BLaER1 (cell line): ENCODE measurements around the gene KCNH3.
A peak's percentile ranks its signal among the peaks of the same experiment; 100 is the strongest.
"Not testable (repeated sequence)": the region's sequence is repeated elsewhere in the genome, so short reads cannot be mapped to it uniquely, and the experiment has no call there.

Experiments used
- H3K27ac ChIP-seq: shearing (Covaris generic); formaldehyde crosslinking; 2 replicates; pipeline ENCODE4 v1.8.1; 2022
- H3K27me3 ChIP-seq: shearing (Covaris generic); formaldehyde crosslinking; 2 replicates; pipeline ENCODE4 v1.8.1; 2022
- H3K36me3 ChIP-seq: shearing (Covaris generic); formaldehyde crosslinking; 2 replicates; pipeline ENCODE4 v1.8.1; 2022
- H3K4me1 ChIP-seq: shearing (Covaris generic); formaldehyde crosslinking; 2 replicates; pipeline ENCODE4 v1.8.1; 2022
- H3K4me2 ChIP-seq: shearing (Covaris generic); formaldehyde crosslinking; 2 replicates; pipeline ENCODE4 v1.8.1; 2022
- H3K4me3 ChIP-seq: shearing (Covaris generic); formaldehyde crosslinking; 2 replicates; pipeline ENCODE4 v1.8.1; 2022
- H3K9ac ChIP-seq: shearing (Covaris generic); formaldehyde crosslinking; 2 replicates; pipeline ENCODE4 v1.8.1; 2022
- H3K9me3 ChIP-seq: shearing (Covaris generic); formaldehyde crosslinking; 2 replicates; pipeline ENCODE4 v1.8.1; 2022
- H4K20me1 ChIP-seq: shearing (Covaris generic); formaldehyde crosslinking; 2 replicates; pipeline ENCODE4 v1.8.1; 2022
- Cebpa-rat ChIP-seq: shearing (Covaris generic); IDR thresholded peaks from 2 replicates; pipeline ENCODE4 v1.8.1; 2022

The KCNH3 gene

GRCh38 chr12:49599961-49600360, 61.1 kb downstream of the KCNH3 start:
- Histone ChIP-seq H3K9me3 (no peaks in the 10 kb centered on the region), H3K4me1 (peaks cover 4% of the 10 kb centered on the region), H3K27me3 (no peaks in the 10 kb centered on the region), H3K9ac (no peak overlapping the region), H3K27ac (no peak overlapping the region), H3K4me2 (no peak overlapping the region), H4K20me1 (no peaks in the 10 kb centered on the region), H3K36me3 (peaks cover 12% of the 10 kb centered on the region; the same call in 1 of the 2 replicates), H3K4me3 (no peak overlapping the region)
- no peak for TF ChIP-seq Cebpa-rat

- Histone ChIP-seq H3K27ac (no peak overlapping the region), H3K4me2 (no peak overlapping the region), H3K36me3 (peaks cover 12% of the 10 kb centered on the region; the same call in 1 of the 2 replicates), H3K9ac (no peak overlapping the region), H3K27me3 (no peaks in the 10 kb centered on the region), H4K20me1 (no peaks in the 10 kb centered on the region), H3K4me3 (no peak overlapping the region), H3K9me3 (no peaks in the 10 kb centered on the region), H3K4me1 (peaks cover 15% of the 10 kb centered on the region)
- TF ChIP-seq Cebpa-rat: no peak
Measured at GRCh38 chr12:49603721-49604120, 64.9 kb downstream of the KCNH3 start.

DNA sequence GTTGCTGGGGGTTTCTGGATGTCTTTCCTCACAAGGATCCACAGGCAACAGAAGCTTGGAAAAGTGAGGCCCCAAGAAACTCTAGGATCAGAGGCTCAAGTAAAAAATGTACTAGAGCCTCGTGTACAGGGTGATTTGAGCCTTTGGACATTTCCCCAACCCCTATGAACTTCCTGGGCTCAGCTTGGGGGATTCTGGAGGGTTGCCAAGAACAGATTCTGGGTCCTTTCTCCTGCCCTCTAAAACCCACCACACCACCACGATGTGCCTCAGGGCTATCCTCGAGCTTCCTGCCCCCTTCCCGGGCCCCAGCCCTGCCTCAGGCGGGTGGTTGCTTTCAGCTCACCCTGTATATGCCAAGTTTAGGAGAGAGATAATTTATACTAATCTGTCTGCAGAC, 66.0 kb downstream of the KCNH3 start:
- Histone ChIP-seq H3K27me3 (no peaks in the 10 kb centered on the region), H4K20me1 (no peaks in the 10 kb centered on the region)

GRCh38 chr12:49605539-49605938, 66.7 kb downstream of the KCNH3 start, which contains the start of gene FAM186B:
Gene FAM186B (minus strand): TSS chr12:49605639. CDS start chr12:49605477, 162 bp downstream.
- Histone ChIP-seq H3K4me2 (peak within 1 kb of the TSS; percentile 13; the same call in 1 of the 2 replicates), H3K4me1 (peaks cover 15% of the 10 kb centered on the region), H3K9me3 (peaks cover 11% of the 10 kb centered on the region)
- not testable (repeated sequence) for H4K20me1 ChIP-seq, H3K27ac ChIP-seq, H3K4me3 ChIP-seq, H3K27me3 ChIP-seq, H3K36me3 ChIP-seq, H3K9ac ChIP-seq

More for the DNA sequence above, 66.0 kb downstream of the KCNH3 start:
- no peak overlapping the region for H3K9ac ChIP-seq
- H3K4me2 ChIP-seq: peak overlapping the region; percentile 13; the same call in 1 of the 2 replicates
- no peak overlapping the region for H3K27ac ChIP-seq
- peaks cover 4% of the 10 kb centered on the region for H3K9me3 ChIP-seq
- no peak overlapping the region for H3K4me3 ChIP-seq
- H3K36me3 ChIP-seq: peaks cover 12% of the 10 kb centered on the region; the same call in 1 of the 2 replicates
- peaks cover 15% of the 10 kb centered on the region for H3K4me1 ChIP-seq
- no peak for TF ChIP-seq Cebpa-rat
